Subcutaneous adipose tissue (tissue), 4 donors: Measurements from ENCODE around the gene NFIC. TPM values are rescaled to one million over a fixed set of nuclear protein-coding genes. Genes with fewer than 3 reads are reported as not detected.

ENCODE experiments used
- total RNA-seq, 4 donors: library from RNA; depleted of rRNA; stranded (reverse); fragments of >200 nt; gene quantifications; one replicate each; pipeline ENCODE4 v1.1.0, GENCODE V29; 2016
- TF ChIP-seq, protein P1 (sequence below): fragments of 450-650 bp; IDR thresholded peaks from one replicate; pipeline ENCODE4 v1.5.1; 2016; ENCODE audit warnings: low read depth, mild to moderate bottlenecking, control low read depth, antibody characterized with exemption, moderate library complexity

NFIC gene
- total RNA-seq: 100 to 1,000 TPM in 1 of 4 donors, 10 to 100 TPM in 3; 45.2 to 191 (median 76.8) TPM

DNA sequence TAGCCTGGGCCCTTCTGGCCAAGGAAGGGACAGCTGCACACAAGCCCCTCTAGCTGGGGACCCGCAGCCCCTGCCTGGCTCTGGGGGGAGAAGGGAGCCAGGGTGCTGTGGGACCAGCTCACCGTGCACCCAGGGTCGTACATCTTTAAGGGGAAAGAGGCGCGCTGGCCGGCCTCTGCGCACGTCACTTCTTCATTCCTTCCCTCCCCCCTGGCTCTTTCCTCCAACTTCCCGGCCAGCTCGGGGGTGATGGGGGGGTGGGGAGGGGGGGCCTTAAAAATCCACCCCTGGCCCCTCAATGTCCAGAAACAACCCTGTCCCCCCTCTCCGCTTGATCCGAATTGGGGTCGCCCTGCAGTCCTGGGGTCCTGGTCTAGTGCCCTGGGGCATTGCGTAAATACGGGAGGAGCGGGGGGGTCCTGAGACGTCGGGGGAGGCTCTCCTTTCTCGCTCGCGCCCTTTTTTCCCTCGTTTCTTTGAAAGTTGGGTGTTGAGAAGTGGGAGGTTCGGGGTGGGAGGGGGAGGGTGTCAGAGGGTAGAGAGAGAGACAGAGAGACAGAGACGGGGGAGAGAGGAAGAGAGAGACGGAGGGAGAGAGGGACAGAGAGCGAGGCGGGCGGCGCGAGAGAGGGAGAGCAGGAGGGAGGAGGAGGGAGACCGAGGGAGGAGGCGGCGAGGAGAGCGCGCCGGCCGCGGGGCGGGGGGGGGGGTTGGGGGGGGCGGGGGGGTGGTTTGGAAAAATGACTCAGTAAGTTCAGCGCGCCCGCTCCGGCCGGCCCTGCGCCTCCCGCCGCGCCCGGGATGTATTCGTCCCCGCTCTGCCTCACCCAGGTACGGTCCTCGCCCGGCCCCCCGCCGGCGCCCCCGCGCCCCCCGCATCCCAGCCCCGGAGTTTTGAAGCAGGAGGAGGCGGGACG is at the start of gene NFIC:
TSS of gene NFIC (plus strand) at position 748 of the 917 bp plus-strand sequence. CDS start at position 802, 54 bp downstream.
- TF ChIP-seq, protein P1, sequence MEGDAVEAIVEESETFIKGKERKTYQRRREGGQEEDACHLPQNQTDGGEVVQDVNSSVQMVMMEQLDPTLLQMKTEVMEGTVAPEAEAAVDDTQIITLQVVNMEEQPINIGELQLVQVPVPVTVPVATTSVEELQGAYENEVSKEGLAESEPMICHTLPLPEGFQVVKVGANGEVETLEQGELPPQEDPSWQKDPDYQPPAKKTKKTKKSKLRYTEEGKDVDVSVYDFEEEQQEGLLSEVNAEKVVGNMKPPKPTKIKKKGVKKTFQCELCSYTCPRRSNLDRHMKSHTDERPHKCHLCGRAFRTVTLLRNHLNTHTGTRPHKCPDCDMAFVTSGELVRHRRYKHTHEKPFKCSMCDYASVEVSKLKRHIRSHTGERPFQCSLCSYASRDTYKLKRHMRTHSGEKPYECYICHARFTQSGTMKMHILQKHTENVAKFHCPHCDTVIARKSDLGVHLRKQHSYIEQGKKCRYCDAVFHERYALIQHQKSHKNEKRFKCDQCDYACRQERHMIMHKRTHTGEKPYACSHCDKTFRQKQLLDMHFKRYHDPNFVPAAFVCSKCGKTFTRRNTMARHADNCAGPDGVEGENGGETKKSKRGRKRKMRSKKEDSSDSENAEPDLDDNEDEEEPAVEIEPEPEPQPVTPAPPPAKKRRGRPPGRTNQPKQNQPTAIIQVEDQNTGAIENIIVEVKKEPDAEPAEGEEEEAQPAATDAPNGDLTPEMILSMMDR: no peak

DNA sequence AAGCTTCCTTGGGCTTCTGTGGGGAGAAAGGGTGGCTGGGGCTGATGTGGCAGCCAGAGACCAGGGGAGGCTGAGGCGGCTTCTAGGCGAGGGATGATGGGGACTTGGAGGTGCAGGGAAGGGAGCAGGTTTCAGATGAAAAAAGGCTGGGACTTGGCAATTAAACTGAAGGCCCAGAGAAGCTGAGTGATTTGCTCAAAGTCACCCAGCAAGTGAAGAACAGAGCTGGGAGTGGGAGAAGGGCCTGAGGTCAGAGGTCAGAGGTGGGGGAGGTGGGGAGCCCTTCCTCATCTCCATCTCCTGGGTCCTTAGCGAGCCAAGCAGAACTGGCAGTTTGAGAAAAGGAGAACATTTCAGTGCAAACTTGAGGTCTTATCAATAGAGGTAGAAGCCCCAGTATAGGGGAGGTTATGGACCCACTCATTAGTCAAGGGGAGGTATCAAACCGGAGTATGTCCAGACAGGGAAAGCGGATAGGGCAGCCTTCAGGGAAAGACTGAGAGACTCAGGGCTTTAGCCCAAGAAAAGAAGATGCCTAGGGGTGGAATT is 49.6 kb upstream of the NFIC start:
- TF ChIP-seq, protein P1: no peak

DNA sequence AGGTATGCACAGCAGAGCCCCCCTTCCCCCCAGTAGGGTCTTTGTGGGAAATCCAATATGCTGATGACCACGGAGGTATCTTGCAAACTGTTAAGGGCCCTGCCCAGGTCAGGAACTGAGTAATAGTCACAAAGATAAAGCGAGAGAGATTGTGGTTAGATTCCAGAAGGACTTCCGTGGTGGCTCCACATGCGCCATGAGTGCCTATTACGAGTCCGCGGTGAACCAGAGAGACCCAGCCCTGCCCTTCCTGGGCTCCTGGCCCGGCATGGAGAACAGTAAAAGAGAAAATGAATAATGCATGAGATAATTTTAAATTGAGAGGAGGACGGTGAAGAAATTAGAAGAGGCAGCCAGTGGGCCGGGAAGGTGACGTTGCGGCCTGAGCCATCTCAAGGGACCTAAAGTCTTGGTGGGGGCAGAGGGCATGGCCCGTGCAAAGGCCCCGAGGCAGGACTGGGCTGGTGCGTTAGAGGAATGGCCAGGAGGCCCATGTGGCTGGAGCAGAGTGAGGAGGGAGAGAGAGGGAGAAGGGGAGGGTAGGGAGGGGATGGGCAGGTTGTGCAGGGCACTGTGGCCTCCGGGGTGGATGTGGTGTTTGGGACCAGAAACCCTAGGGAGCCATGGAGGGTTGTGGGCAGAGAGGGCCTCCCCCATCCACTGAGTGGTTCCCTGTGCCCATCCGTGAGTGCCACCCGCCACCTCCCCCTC is 46.6 kb upstream of the NFIC start:
- TF ChIP-seq, protein P1: no peak

DNA sequence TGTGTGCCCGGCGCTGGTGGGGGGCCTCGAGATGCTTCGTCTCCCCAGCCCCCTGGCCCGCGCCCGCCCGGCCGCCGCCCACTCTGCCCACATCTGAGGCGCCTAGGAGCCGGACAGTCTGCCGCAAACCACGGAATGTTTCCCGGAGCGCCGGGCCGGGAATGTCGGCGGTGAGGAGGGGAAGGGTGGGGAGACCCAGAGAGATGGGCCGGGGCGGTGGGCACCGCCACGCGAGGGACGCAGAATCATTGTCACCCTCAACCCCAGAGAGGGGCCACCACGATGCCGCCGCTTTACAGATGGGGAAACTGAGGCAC is 46.1 kb upstream of the NFIC start:
- TF ChIP-seq, protein P1: no peak

DNA sequence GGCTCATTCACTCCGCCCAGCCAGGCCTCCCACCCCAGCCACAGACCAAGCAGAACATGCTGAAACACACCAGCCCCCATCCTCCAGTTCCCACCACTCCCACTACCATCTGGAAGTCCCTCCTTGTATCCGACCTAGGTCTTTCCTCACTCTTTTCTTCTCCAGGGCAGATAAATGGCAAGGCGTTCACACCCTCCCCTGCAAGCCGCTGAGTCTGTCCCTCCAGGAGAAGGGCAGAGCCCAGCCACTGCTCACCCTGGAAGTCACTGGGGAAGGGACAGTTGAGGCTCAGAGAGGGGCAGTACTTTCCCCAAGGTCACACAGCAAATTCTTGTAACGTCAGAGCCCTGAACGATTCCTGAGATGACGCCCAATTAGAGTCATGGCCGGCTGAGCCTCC is 45.5 kb upstream of the NFIC start:
- TF ChIP-seq, protein P1: no peak

DNA sequence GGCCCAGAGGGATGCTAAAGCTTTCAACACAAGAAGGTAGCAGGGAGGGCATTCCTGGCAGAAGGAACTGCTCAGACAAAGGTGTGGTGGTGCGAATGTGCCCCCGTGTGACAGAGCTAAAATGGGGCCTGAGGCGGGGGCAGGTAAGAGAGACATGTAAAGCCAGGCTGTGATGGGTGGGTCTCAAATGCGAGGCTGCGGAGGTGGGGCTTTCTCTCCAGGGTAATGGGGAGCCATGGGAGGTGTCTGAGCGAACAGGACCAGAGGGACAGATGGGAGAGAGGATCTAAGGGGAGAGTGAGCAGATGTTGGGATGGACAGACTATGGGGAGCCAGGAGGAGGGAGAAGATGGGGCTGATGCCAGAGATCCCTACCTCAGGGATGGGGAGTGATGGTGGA is 44.7 kb upstream of the NFIC start:
- TF ChIP-seq, protein P1: no peak
